Transverse colon (tissue), 4 donors: ENCODE data around the gene TCOF1. TPM values are rescaled to one million over a fixed set of nuclear protein-coding genes. Genes with fewer than 3 reads are reported as not detected.
A peak's percentile ranks its signal among the peaks of the same experiment; 100 is the strongest.

Experiments used
- DNase-seq: peaks from one replicate; pipeline ENCODE4 v3.0.0-alpha.2; 2019
- H3K27ac ChIP-seq, 4 donors: fragments of 200-600 bp; sonication (generic); 2 replicates each; pipeline ENCODE4 v1.5.1; 2016 to 2018; ENCODE audit warnings: inconsistent platforms in 4 of 4
- H3K27me3 ChIP-seq: fragments of 200-600 bp; sonication (generic); 2 replicates; pipeline ENCODE4 v1.5.1; 2017; ENCODE audit warnings: inconsistent platforms
- H3K36me3 ChIP-seq, 4 donors: fragments of 200-600 bp; sonication (generic); 2 replicates each; pipeline ENCODE4 v1.5.1; 2017 to 2019; ENCODE audit warnings: inconsistent platforms in 4 of 4
- H3K4me1 ChIP-seq, 4 donors: fragments of 200-600 bp; sonication (generic); 2 replicates each; pipeline ENCODE4 v1.5.1; 2017 to 2020; ENCODE audit warnings: inconsistent platforms in 4 of 4
- H3K4me3 ChIP-seq, 4 donors: fragments of 200-600 bp; sonication (generic); 1 replicate in 1 of 4; 2 replicates in 3 of 4; pipeline versions ENCODE4 v1.5.1 to v1.6.1; 2017 to 2019; ENCODE audit warnings: inconsistent platforms in 4 of 4
- H3K9me3 ChIP-seq, 2 donors: fragments of 200-600 bp; sonication (generic); 2 replicates each; pipeline ENCODE4 v1.5.1; 2017 to 2019; ENCODE audit warnings: inconsistent platforms in 2 of 2
- EP300 ChIP-seq: sonication (generic); formaldehyde crosslinking; IDR thresholded peaks from one replicate; pipeline ENCODE4 v1.6.1; 2017; ENCODE audit warnings: antibody characterized with exemption, low read depth
- POLR2A ChIP-seq: fragments of 450-650 bp; IDR thresholded peaks from one replicate; pipeline ENCODE4 v1.6.1; 2016; ENCODE audit warnings: antibody characterized with exemption, mild to moderate bottlenecking, moderate library complexity
- POLR2AphosphoS5 ChIP-seq, 3 donors: sonication (generic); formaldehyde crosslinking; IDR thresholded peaks; one replicate each; pipeline ENCODE4 v1.6.1; 2016; ENCODE audit warnings: antibody characterized with exemption in 3 of 3
- WGBS, 2 donors: methylation state at CpG; one replicate each; pipeline ENCODE4 v1.1.5; 2018; ENCODE audit warnings: low coverage in 1 of 2; 5-methylcytosine and 5-hydroxymethylcytosine counted together
- in situ Hi-C, 4 donors: fragments of 200-750 bp; cut with MboI; loops; one replicate each; pipeline versions ENCODE4 v1.15.0 to v1.15.1; 2017; ENCODE audit warnings: low sequenced_read_pairs in 3 of 4, low pct_ligation_motif_present in 1 of 4, low pct_unique_long_range_greater_than_20kb in 1 of 4
- intact Hi-C: fragments of 100-400 bp; cut with DNase I; formaldehyde crosslinking; loops from one replicate; pipeline ENCODE4 v1.15.1; 2023; ENCODE audit warnings: low total_unique reads
- total RNA-seq, 4 donors: library from RNA; depleted of rRNA; stranded (reverse); fragments of >200 nt; gene quantifications; one replicate each; pipeline ENCODE4 v1.1.0, GENCODE V29; 2016
- TF ChIP-seq, protein P1 (sequence below), 5 experiments: fragments of 200-600 bp in 3 of 5; fragments of 450-650 bp in 2 of 5; sonication (generic) in 3 of 5; IDR thresholded peaks; 1 replicate in 2 of 5; 2 replicates in 3 of 5; pipeline ENCODE4 v1.5.1; 2016 to 2017; ENCODE audit warnings: antibody characterized with exemption in 5 of 5, inconsistent platforms in 3 of 5, mild to moderate bottlenecking in 2 of 5, moderate library complexity in 1 of 5

The TCOF1 gene
- total RNA-seq, 4 donors from 2014 or later: 12.0 to 87.2 (median 31.3) TPM

DNA sequence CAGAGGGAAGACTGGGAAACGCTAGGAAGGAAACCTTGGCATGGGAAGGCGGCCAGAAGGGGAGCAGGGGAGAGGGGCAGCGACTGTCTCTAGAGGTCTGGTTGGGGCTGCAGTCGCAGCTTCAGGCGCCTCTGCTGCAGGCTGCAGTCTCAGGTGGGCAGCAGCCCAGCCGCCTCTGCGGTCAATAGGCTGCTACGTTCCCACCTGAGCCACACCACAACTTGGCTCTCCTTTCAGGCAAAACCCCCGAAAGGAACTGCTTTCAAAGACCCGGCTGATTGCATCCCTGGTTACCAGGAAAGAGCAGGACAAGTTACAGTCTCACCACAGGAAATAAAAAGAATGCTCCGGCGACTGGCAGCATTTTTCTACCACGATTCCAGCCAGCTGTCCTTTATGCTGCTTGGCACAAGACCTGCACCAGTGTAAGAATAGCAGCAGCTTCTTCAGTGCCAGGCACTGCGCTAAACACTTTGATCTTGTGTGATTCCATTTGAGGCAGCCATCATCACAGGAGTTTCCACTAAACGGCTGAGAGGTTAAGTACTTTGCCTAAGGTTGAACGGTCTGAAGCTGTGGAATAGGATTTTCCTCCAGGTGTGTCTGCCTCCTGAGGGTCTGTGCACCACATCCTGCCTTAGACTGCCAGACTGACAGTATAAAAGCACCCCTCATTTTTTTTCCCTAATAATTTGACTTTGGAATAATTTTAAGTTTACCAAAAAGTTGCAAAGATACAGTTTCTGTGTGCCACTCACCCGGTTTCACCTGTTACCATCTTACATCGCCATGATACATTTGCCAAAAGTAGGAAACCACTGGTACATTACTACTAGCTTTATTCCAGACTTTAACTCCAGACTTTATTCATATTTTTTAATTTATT, 84.6 kb downstream of the TCOF1 start:
- Histone ChIP-seq H3K4me3 (no peak overlapping the region), H3K36me3 (peaks cover 0 to 39% (median 22%) of the 10 kb centered on the region in 4 donors), H3K9me3 (no peaks in the 10 kb centered on the region), H3K27ac (no peak overlapping the region), H3K4me1 (peaks cover 0 to under 1% (median 0%) of the 10 kb centered on the region in 4 donors), H3K27me3 (no peaks in the 10 kb centered on the region)
- DNase-seq: no peak
- in situ Hi-C loops (loop anchor here (25.0 kb wide), 3 partner anchors 180 to 305 kb away; partner anchors contain the start of genes CDX1 (in 2 of the 4) and PDGFRB (in 2 of the 4)), intact Hi-C loops (no loop called here)
- TF ChIP-seq, protein P1, sequence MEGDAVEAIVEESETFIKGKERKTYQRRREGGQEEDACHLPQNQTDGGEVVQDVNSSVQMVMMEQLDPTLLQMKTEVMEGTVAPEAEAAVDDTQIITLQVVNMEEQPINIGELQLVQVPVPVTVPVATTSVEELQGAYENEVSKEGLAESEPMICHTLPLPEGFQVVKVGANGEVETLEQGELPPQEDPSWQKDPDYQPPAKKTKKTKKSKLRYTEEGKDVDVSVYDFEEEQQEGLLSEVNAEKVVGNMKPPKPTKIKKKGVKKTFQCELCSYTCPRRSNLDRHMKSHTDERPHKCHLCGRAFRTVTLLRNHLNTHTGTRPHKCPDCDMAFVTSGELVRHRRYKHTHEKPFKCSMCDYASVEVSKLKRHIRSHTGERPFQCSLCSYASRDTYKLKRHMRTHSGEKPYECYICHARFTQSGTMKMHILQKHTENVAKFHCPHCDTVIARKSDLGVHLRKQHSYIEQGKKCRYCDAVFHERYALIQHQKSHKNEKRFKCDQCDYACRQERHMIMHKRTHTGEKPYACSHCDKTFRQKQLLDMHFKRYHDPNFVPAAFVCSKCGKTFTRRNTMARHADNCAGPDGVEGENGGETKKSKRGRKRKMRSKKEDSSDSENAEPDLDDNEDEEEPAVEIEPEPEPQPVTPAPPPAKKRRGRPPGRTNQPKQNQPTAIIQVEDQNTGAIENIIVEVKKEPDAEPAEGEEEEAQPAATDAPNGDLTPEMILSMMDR (IDR thresholded peaks at IDR 0.05): no peak
- TF ChIP-seq POLR2AphosphoS5 (IDR thresholded peaks at IDR 0.05): no peak
- TF ChIP-seq EP300: no peak
- TF ChIP-seq POLR2A: no peak
- WGBS, 2 donors: 59 to 66% methylated on average over 3 to 18 of the region's 18 CpGs

DNA sequence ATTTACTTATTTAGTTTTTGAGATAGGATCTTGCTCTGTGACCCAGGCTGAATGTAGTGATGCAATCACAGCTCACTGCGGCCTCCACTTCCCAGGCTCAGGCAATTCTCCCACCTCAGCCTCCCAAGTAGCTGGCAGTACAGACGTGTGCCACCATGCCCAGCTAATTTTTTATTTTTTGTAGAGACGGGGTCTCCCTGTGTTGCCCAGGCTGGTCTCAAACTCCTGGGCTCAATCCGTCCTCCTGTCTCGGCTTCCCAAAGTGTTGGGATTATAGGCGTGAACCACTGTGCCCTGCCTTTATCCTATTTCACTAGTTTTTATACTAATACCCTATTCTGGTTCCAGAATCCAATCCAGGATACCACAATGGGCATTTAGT, 85.2 kb downstream of the TCOF1 start:
- Histone ChIP-seq H3K4me1 (peaks cover under 1 to 7% (median 1%) of the 10 kb centered on the region in 4 donors), H3K4me3 (no peak overlapping the region), H3K27me3 (no peaks in the 10 kb centered on the region), H3K27ac (no peak overlapping the region), H3K9me3 (no peaks in the 10 kb centered on the region), H3K36me3 (peaks cover 0 to 45% (median 22%) of the 10 kb centered on the region in 4 donors)
- 74 to 77% methylated on average over 5 to 6 of the region's 6 CpGs for WGBS, 2 donors
- in situ Hi-C loops: loop anchor here (25.0 kb wide), 3 partner anchors 180 to 305 kb away; partner anchors contain the start of genes CDX1 (in 2 of the 4) and PDGFRB (in 2 of the 4)
- no peak for TF ChIP-seq EP300
- TF ChIP-seq, protein P1 (IDR thresholded peaks at IDR 0.05): no peak
- TF ChIP-seq POLR2AphosphoS5 (IDR thresholded peaks at IDR 0.05): no peak
- peak; percentile 11 for TF ChIP-seq POLR2A
- intact Hi-C loops: no loop called here
- no peak for DNase-seq

DNA sequence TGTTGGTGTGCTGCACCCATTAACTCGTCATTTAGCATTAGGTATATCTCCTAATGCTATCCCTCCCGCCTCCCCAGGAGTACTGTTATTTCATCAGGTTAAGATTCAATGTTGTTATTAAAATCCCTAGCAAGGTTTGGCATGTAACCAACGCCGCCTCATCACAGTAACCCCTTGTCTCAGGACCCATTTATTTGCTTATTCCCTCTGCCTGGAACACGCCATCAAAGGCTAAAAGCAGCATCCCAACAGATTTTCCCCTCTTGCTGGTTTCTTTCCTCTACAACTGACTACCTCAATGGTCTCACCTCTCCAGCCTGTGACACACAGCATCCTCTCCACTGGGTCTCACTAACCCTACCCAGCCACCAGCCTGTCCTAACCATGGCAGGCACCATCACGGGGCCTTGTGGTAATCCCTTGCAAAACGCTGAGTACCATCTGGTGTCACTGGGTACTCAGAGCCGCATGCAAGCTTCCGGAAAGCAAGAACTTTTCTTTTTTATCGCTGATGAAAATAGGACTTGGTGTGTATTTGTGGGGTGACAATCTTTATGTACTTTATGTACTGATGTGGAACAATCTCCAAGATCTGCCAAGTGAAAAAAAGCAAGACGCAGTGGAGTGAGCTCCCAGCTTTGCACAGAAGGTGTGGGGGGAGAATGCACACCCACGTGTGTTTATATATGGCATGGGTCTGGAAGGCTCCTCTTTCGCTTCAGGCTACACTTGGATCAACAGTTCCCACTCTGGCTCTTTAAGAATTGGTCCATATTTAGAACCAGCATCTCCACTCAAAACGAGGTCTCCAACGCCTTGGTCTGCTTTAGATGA, 86.0 kb downstream of the TCOF1 start:
- WGBS, 2 donors: 73 to 79% methylated on average over 10 to 15 of the region's 15 CpGs
- no peak for DNase-seq
- Histone ChIP-seq H3K27me3 (no peaks in the 10 kb centered on the region), H3K4me3 (no peak overlapping the region), H3K27ac (no peak overlapping the region), H3K4me1 (peaks cover 8 to 15% (median 9%) of the 10 kb centered on the region in 4 donors), H3K9me3 (no peaks in the 10 kb centered on the region), H3K36me3 (peaks cover 0 to 46% (median 22%) of the 10 kb centered on the region in 4 donors)
- in situ Hi-C loops: loop anchor here (25.0 kb wide), 3 partner anchors 181 to 306 kb away; partner anchors contain the start of genes CDX1 (in 2 of the 4) and PDGFRB (in 2 of the 4)
- intact Hi-C loops: no loop called here
- TF ChIP-seq EP300 (no peak), POLR2A (no peak), POLR2AphosphoS5 (IDR thresholded peaks at IDR 0.05) (peak in 1 of 3 donors; percentile 12)
- TF ChIP-seq, protein P1 (IDR thresholded peaks at IDR 0.05): no peak
